Lung microvascular endothelial cell (primary cell): Measurements from ENCODE around the gene COMMD1. TPM values are rescaled to one million over a fixed set of nuclear protein-coding genes. Genes with fewer than 3 reads are reported as not detected.
"Not testable (repeated sequence)": the region's sequence is repeated elsewhere in the genome, so short reads cannot be mapped to it uniquely, and the experiment has no call there.

Source experiments
- DNase-seq, 2 donors: peaks; one replicate each; pipeline versions ENCODE4 v3.0.0 to v3.0.0-alpha.2; 2010; ENCODE audit warnings: low read depth in 2 of 2
- total RNA-seq: library from RNA; depleted of rRNA; stranded (reverse); fragments of >200 nt; gene quantifications from 2 replicates; pipeline ENCODE4 v1.2.1, GENCODE V29; 2014

Gene COMMD1
- total RNA-seq, 1 donor from 2014 or later: 26.6 TPM

- DNase-seq: peak; percentile 64 to 76
Measured at GRCh38 chr2:62014102-62014501, 108.6 kb downstream of the COMMD1 start.

GRCh38 chr2:62016957-62017356 is 111.5 kb downstream of the COMMD1 start:
- DNase-seq: no peak

GRCh38 chr2:62029910-62030309 is 124.4 kb downstream of the COMMD1 start:
- no peak for DNase-seq

GRCh38 chr2:62030902-62031301 is 125.4 kb downstream of the COMMD1 start:
- no peak for DNase-seq

GRCh38 chr2:62032096-62032495 is 126.6 kb downstream of the COMMD1 start:
- no peak for DNase-seq

- DNase-seq: no peak
Measured at GRCh38 chr2:62034715-62035114, 129.2 kb downstream of the COMMD1 start.

GRCh38 chr2:62036229-62036628 is 130.8 kb downstream of the COMMD1 start:
- DNase-seq: no peak

GRCh38 chr2:62036761-62037250 is 131.3 kb downstream of the COMMD1 start:
- DNase-seq: no peak

GRCh38 chr2:62038975-62039771 is 133.7 kb downstream of the COMMD1 start:
- peak in 1 of 2 donors; percentile 49 for DNase-seq

GRCh38 chr2:62040926-62041325 is 135.5 kb downstream of the COMMD1 start:
- no peak for DNase-seq

GRCh38 chr2:62041701-62042385 is 136.4 kb downstream of the COMMD1 start:
- DNase-seq: not testable (repeated sequence)

- DNase-seq: no peak
Measured at GRCh38 chr2:62042400-62042799, 136.9 kb downstream of the COMMD1 start.

GRCh38 chr2:62042944-62043343 is 137.5 kb downstream of the COMMD1 start:
- no peak for DNase-seq

- DNase-seq: no peak
Measured at GRCh38 chr2:62045017-62045543, 139.6 kb downstream of the COMMD1 start.

GRCh38 chr2:62046141-62046540 is 140.7 kb downstream of the COMMD1 start:
- no peak for DNase-seq

GRCh38 chr2:62050456-62051045 is 145.1 kb downstream of the COMMD1 start:
- no peak for DNase-seq

GRCh38 chr2:62054029-62054791 is 148.7 kb downstream of the COMMD1 start:
- DNase-seq: no peak

GRCh38 chr2:62054916-62055450 is 149.5 kb downstream of the COMMD1 start:
- no peak for DNase-seq

- DNase-seq: peak; percentile 17 to 43
Measured at GRCh38 chr2:62055724-62056336, 150.4 kb downstream of the COMMD1 start.

GRCh38 chr2:62056341-62056740 is 150.9 kb downstream of the COMMD1 start:
- no peak for DNase-seq

- DNase-seq: no peak
Measured at GRCh38 chr2:62065243-62065642, 159.8 kb downstream of the COMMD1 start.
